OCI-M2 (cell line): Measurements from ENCODE around the gene BHLHE23.

Source experiments
- DNase-seq: peaks from one replicate; lab custom pipeline; 2025; ENCODE audit not compliant: unreplicated experiment; lab: John Stamatoyannopoulos, UW

Gene BHLHE23

DNA sequence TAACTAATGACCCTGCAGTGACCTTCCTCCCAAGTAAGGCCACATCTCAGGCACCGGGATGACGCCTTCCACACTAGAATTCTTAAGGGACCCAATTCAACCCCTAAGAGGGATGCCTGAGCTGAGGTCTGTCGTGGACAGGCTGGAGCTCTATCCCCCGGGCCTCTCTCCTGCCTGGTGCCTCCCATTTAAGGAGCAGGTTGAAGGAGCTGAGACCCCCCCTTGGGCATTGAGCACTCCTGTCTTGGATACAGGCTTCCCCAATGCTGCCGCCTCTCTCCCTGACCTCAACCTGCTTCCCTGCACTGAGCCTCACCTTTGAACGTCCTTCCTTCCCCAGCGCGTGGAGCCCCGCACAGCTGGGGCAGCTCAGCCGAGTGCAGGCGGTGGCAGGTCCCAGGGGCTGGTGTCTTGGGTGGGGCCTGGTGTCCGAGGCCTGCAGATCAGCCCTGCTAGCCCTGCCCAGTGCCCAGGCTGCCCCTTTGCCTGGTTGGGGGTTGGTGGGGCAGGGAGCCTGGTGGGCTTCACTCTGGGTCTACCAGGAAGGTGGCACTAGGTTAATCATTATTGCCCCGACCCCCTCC lies 19.9 kb upstream of the BHLHE23 start:
- DNase-seq, result no peak

DNA sequence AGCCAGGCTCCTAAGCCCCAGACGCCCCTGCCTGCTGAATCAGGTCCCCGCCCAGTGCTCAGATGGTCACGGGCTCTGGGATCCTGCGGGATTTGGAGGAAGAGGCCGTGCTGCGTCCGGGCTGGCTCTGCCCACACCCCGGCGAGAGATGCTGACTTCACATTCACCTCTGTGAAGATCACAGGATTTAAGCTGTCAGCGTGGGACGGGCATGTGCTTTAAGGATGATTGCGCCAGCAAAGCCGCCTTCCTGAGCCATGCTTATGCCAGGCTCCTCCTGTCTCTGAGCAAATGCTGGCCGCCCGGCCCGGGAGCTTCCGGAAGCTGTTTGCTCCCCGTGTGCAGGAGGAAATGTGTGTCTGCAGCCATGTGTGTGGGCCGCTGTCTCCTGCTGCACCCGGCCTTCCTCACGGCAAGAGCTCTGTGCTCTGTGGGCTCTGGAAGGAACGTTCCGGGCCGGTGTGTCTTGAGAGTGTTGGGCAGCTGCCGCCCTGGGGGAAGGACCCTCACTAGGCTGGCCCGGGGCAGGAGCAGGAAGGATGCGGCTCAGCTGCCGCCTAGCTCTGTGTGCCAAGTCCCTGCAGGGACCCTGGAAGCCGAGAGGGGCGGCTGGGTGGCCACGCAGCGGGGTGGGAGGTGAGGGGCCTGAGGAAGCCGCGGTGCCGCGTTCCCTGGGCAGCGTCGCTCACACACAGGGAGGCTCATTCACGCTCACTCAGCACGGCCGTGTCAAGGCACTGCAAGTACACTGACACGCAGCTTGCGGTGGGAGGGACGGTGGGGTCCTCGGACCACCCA lies 19.0 kb upstream of the BHLHE23 start:
- DNase-seq, result no peak

DNA sequence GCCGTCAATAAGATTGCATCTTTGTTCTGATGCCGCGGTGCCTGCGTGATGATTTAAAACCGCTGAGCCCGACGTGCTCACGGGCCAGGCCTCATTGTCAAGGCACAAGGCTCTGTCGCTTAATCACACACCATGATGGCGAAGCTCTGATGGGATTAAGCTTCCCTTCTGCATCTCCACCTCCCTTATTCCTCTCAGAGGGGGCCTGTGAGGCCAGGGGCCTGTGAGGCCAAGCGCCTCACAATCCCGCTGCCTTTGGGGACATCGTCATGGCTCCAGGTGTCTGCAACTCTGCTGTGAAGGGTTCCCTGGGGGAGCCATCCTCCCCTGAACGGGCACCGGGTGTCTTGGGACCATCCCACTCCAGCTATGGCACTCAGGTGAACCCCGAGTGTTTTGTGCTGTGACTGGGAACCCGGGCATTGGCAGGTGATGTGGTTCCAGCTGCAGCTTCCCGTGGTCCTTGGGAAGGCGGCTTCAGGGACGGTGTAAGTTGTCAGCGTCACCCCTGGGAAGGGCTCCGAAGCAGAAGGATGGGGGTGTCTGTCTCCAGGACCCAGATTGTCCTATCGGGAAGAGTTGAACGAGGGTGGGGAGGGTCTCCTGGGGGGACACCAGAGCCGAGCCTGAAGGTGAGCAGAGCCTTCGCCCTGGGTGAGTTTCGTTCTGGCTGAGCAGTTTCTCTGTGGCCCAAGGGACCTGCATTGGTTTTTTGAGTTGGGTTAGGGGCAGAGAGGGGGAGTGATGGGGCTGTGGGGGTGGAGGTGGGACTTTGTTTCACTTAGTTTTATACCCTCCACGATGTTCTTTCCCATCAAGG lies 18.0 kb upstream of the BHLHE23 start:
- no peak for DNase-seq

DNA sequence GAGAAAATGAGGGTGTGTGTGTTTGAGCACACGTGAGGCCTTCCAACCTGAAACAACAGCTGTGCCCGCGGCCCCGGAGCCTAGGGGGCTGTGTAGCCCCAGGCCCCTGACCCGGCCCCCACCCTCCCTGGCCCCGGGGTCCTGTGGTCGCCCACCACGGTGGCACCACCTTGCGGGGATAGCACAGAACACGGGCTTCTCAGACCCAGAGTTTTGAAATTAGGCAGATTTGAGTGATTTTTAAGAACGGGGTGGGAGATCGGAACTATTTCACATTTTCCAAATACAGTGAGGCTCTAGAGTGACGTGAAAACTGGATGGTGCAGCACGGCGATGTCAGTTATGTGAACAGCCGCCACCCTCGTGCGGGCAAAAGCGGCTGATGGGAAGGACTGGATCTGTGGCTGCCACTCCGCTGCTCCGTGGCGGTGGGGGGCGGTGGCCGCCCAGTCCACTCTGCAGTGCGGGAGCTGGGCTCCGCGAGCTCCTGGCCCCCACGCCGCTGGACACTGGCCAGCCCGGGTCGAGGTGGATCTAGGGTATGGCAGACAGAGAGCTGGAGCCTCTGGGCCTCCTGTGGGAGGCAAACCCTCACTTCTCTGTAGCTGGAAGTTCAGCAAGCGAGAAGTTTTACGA lies 17.3 kb upstream of the BHLHE23 start:
- DNase-seq, result no peak

DNA sequence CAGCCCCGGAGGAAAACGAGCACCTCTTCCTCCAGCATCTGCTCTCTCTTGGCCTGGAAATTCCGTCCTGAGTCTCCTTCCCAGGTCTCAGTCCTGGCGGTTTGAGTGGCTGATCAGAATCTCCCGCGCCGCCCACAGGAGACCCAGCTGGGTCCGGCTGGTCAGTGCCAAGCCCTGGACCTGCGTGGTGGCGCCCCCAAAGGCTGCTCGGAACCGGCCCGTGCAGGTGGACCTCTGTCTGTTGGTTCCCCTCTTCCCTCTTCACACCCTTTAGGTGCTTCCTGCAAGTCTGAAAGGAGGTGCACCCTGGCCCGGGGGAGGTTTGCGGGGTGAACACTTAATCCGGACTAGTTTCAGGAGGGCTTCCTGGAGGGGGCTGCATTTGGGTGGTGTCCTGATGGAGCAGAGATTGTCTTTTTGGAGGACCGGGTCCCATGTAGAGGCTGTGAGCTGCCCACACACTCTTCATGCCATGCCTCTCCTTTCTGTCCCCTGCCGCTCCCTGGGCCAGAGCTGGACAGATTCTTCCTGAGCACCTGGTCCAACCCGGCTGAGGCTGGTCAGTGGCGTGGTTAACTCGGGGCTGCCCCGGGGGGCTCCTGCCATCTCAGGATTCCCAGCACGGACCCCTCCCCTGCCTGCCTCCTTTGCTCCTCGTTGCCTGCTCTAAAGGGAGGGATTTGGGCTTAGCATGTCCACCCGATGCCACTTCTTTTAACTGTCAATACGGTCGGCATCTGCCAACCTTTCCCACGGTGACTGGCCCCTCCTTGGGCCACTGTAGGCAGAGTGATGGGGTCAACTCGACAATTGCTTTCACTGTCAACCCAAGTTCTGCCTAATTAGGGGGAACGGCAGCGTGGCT lies 16.5 kb upstream of the BHLHE23 start:
- DNase-seq, result no peak

DNA sequence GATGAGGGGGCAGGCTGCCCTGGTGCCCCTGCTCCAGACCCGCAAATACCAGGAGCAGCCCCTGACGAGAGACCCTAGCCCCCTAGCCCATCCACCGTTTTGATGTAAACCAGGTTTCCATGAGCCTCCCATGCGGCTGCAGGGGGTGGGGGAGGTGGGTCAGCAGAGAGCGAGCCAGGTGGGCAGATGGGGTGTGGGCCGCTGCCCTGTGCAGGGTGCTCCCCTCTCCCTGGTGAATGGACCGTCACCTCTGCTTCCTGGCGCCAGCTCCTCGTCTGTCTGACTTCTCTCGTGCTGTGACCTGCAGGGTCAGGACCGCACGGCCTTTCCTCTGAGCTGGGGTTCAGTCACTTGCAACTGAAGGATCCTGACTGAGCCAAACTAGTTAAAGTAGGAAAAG lies 15.7 kb upstream of the BHLHE23 start:
- DNase-seq, result no peak

DNA sequence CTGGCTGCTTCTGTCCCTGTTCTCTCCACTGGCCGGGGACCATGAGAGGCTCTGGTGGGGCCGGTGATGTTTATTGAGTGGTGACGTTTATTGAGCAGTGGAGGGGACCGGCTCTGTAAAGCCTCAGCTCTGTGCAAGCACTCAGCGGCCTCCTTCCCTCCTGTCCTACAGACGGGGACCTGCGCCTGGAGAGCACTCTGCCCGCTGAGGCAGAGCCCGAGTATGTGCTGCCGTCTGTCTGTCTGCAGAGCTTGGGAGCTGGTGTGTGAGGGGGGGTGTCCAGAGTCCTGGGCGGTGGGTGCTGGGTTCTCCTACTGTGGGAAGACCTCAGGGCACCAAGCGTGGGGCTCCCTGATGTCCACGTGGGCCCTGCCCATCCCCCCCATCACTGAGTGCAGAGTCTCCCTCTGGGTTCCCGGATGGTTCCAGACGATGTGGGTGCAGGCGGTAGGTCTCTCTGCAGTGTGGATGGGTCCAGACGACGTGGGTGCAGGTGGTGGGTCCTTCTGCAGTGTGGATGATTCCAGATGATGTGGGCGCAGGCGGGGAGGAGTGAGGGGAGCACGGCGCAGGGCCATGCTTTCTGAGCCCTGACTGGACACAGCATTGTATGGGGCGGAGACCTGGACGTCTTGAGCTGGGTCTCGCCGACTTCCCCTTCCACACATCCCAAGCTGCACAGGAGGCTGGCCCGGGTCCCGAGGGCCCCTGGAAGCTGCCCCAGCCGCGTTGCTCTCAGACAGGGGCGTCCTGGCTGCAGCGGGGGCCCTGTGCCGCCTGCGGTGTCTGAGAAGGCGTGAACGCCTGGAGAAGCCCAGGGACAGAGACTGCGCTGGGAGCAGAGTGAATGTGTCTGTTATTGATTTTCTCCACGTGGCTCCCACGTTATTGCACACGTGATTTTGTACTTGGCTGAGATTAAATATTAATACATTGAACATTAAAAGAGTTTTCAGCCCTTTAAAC lies 14.9 kb upstream of the BHLHE23 start:
- no peak for DNase-seq

DNA sequence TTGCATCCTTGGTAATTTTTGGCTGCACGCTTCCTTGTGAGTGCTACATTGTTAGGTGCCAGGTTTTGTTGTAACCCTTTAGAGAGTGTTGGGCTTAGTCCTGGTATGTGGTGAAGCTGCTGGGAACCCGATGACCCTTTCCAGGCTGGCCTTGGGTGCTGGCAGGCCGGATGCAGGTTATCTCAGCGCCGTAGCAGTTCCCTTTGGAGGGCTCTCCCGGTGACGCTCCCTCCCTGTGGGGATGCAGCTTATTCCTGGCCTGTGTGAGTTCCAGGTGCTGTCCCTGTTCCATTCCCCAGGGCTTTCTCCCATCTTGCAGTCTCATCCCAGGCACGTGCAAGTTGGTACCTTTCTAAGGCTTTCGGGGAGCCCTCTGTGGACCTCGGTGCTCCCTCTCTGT lies 13.9 kb upstream of the BHLHE23 start:
- no peak for DNase-seq

DNA sequence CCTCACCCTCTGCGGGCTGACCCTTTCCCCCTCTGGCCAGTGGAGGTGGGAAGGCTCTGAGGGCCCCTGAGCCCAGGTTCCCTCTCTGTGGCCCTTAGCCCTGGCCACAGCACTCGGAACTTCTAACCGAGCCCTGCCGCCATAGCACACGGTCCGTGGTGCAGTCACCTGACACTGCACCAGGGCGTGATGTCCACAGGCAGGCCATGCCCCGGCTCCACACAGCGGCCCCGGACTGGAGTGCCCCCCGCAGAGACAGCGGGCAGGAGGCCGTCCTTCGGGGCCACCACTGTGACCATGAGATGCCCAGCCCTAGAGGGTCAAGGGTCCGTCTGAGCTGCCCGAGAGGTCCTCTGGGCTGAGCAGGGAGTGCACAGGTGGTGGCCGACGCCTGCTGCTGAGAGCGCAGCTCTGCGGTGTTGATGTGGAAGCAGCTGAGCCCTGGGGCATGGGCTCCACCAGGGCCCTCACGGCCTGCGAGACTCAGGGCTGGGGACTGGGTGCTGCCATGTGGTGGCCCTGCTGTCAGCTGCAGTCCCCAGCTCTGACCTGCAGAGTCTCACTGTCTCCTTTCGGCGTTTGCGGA lies 11.2 kb upstream of the BHLHE23 start:
- DNase-seq, result no peak

DNA sequence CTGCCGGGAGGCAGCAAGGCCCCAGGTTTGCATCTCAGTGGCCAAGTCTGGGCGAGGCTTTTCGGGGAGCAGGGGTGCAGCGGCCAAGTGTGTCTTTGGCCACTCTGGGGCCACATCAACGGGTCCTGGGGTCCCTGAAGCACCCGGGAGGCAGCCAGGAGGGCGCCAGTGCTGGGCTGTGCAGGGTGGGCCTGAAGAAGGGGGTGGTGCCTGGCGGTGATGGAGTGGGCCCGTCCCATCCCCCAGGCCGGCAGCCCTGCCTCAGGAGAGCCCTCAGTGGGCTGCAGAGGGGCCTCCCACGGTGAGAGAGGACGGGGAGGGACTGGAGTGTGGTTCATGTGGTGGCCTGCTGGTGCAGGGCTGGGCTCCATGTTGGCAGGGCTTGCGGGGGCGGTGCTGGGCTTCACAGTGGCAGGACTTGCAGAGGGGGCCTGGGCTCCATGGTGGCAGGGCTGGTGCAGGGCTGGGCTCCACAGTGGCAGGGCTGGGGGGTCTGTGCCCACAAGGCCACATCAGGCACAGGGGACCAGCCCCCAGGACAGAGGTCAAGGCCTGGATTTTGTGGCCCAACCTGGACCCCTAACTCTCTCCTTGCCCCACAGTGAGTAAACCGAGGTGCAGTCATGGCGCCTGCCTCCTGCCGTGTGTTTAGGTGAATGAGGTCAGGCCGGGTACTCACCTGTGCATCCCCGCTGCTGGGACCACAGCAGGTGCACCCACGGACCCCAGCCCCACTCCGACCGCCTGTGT lies 10.5 kb upstream of the BHLHE23 start:
- no peak for DNase-seq

DNA sequence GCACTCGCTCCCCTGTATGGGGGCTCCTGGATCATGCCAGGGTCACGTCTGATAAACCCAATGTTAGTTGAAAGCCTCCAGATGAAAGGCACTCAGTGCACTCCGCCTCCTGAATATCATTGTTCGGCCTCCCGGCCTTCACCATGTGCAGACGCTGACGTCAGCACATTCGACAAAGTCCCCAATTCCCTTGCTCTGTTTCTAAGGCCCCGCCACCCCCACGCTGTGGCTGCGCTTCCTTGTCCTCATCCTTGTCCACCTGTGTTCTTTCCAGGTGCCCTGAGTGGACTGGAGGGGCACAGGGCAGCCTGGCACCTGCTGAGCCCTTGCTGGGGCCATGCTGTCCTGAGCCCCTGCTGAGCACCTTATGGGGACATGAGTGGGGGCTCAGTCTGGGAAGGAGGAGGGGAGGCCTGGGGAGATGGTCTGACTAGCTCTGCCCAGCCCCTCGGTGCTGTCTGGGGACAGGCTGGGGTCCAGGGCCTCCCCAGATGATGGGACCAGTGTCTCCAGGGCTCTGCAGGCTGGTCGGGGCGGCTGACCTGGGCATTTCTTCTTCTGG lies 9.8 kb upstream of the BHLHE23 start:
- DNase-seq, result no peak

DNA sequence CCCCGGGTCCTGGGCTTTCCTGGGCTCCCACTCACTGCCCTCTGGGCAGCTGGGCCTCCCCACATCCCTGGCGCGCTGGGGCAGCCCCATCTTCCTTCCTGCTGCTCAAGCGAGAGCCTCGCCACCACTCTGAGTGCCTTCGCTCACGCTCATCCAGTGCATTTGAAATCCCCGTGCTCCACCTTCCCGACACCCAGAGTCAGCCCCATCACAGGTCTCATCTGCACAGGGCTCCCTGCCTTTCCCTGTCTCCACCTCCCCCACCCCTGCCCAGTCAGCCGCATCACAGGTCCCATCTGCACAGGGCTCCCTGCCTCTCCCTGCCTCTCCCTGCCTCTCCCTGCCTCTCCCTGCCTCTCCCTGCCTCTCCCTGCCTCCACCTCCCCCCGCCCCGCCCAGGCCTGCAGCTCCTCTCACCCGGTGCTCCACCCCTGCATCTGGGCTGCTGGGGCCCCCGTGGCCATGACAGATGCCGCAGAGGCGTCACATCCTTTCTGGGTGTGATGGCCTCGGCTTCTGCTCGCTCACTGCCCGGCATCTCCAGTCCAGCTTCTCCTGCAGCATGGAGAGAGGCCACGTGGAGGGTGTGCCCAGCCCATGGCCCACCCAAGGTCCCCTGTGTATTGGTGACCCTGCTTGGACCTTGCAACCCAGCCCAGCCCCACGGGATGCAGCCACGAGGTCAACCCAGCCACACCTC lies 9.0 kb upstream of the BHLHE23 start:
- DNase-seq, result no peak

DNA sequence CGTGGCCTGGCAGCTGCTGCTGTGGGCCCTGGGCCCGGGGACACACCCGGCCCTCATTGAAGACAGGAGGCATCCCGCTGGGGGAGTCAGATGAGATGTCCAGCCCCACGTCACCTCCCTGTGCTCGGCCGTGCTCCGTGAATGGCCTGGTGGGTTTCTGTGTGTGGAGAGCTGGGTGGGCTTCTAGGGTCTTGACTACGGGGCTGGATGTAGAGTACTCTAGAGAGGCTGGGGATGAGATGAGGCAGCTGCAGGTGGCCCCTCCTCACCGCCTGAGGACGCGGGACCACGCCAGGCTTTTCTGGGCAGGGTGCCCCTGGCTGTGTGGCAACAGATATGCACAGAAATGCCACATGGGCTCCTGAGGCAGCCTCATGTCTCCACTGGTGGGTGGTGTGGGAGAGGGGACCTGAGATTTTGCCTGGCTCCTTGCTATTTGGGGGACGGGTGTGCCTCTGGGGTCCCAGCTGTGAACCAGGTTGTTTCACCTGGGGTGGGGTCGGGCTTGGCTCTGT lies 8.4 kb upstream of the BHLHE23 start:
- no peak for DNase-seq

DNA sequence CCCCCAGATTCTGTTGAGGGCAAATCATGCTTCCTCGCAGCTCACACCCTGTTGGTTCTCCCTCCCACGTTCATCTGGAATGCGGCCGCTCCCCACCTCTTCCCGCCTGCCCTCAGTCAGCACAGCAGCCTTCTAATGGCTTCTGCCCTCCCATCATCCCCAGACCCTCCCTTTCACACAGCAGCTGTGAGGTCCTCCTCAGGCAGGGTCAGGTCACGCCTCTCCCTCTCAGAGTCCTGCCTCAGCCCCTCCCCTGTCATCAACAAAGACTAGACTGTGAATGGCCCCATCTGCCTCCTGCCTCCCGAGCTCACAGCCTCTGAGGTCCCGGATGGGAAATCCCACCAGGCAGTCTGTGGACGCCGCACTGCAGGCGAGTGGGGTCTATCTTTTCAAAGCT lies 7.9 kb upstream of the BHLHE23 start:
- DNase-seq, result no peak

DNA sequence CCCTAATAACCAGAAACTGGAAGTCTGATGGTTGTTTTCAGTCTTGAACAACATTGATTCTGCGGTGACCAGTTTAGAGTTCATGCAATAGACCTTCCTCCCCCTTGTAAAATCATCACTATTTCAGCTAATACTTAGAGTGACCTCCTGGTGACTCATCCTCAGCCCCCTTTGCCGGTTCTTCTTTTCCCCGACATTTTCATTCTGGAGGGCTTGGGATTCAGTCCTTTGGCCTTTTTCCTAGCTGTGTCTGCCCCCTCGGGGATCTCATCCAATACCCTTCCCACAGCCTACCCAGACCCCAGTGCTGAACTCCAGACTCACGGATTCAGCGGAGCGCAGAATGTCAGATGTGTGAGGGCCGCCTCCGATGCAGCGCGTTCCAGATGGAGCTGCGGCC lies 7.5 kb upstream of the BHLHE23 start:
- DNase-seq, result no peak

DNA sequence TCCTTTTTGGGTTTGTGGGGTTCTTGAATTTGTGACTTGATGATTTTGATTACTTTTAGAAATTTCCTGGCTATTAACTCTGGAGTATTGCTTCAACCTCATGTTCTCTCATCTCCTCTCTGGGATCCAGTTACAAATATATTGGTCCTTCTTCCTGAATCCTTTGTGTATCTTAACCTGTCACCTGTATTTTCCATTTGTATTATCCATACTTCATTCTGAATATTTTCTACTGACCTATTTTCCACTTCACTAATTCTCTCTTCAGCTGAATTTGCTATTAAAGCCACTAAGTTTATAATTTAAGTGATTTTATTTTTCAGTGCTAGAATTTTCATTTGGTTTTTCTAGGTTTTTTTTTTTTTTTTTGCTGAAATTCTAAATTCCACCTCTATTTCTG lies 6.4 kb upstream of the BHLHE23 start:
- DNase-seq, result no peak

DNA sequence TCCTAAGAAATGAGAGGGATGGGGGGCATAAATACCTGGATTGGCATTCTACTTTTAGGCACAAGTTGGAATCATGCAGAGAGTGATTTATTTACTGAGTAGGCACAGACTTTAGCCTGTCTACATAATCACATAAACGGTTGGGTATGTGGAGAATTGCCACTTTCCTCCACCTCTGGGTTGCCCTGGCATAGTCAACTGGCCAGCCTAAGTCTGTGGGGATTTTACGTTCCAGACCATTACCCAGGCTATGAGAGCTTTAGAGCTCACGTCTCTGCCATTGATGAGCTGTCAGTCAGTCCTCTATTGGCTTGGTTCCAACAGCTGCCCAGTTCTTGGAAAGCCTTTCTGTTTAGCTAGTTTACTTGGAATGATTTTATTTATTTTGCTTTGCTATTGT lies 5.0 kb upstream of the BHLHE23 start:
- DNase-seq, result no peak
